ENCODE measurements around the gene PLCB1.

- TF ChIP-seq CTCF (IDR thresholded peaks at IDR 0.05; ENCODE audit: low read depth, low read length): no peak
- TF ChIP-seq POLR2A (IDR thresholded peaks at IDR 0.05; ENCODE audit: extremely low read depth, insufficient read length): no peak
Measured at GRCh38 chr20:8642247-8642646, 510.2 kb downstream of the PLCB1 start.
